AG04450 (cell line): ENCODE results near the gene RRAGC. TPM values are rescaled to one million over a fixed set of nuclear protein-coding genes. Genes with fewer than 3 reads are reported as not detected.

ENCODE experiments used
- CTCF ChIA-PET: fragments of 300-600, 350-600 bp; formaldehyde crosslinking; extraction: SDS; loops from one replicate; lab custom pipeline; 2022; ENCODE audit warnings: antibody characterized with exemption, inconsistent platforms; lab: Charles Lee
- POLR2A ChIA-PET: fragments of 350-600 bp; formaldehyde crosslinking; extraction: SDS; loops from one replicate; lab custom pipeline; 2021; ENCODE audit warnings: antibody characterized with exemption, inconsistent platforms; lab: Yijun Ruan, JAX
- DNase-seq: peaks from one replicate; pipeline ENCODE4 v3.0.0-alpha.2; 2011; ENCODE audit warnings: low read depth, low spot score
- H3K27ac ChIP-seq: one replicate; pipeline ENCODE4 v1.5.1; 2012; ENCODE audit warnings: low read depth, low read length, control low read depth
- H3K27me3 ChIP-seq: one replicate; pipeline ENCODE4 v1.6.0; 2012; ENCODE audit warnings: low read length; ENCODE audit not compliant: control insufficient read depth, insufficient read depth
- H3K4me3 ChIP-seq: 2 replicates; pipeline ENCODE4 v1.5.1; 2011; ENCODE audit warnings: mild to moderate bottlenecking, low read depth, low read length, control low read depth
- H3K9me3 ChIP-seq: 2 replicates; pipeline ENCODE4 v1.5.1; 2012; ENCODE audit warnings: low read length; ENCODE audit not compliant: control insufficient read depth, insufficient read depth
- CTCF ChIP-seq: IDR thresholded peaks from 2 replicates; pipeline ENCODE4 v1.5.1; 2011; ENCODE audit warnings: low read depth, low read length, control low read depth, inconsistent platforms
- polyA plus RNA-seq: library from polyadenylated mRNA; depleted of rRNA; stranded (reverse); fragments of >200 nt; gene quantifications from 2 replicates; pipeline ENCODE4 v1.2.3, GENCODE V29; 2011

The RRAGC gene
- polyA plus RNA-seq, 1 experiment: 24.9 TPM

DNA sequence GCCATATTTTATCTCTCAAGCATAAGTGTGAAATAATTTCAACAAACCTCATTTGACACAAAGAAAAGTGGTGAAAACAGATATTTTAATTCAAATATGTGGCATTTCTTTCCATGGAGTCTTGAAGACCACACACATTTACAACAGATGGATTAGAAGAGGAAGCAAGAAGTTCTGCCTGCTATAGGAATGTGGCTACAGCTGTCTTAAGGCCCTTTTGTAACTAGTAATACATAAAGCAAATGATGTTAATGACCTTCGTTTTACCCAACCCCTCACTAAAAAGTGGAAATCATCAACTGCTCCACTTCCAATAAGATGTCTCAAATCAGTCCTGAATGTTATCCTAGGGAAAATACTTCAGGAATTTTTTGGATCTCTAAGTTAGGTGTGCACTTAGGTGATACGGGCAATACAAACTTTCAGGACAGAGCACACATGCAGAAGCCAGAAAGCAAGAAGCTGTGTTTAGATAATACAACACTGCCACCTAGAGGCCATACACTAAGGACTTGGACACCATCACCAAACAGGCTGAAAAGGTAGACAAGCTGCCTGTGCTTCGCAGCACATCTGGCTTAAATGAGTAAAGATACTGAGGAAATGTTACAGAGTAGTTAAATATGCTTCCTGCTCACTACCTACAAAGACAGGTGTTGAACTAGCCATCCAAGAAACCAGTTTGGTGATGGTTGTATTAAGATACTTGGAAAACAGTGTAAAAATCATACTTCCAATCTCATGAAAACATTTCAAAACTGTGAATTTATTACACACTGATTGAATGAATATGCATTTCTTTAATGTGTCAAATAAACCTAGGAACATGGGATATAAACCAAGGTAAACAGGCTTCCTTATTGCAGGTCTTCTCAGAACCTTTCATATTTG lies 24.4 kb downstream of the RRAGC start:
- POLR2A ChIA-PET: interaction anchor here (0.6 to 1.0 kb wide), 3 partner anchors 18 to 809 kb away, joined by 3 to 8 read pairs (median 4); no protein-coding TSS in a partner anchor
- Histone ChIP-seq H3K27ac (no peak overlapping the region), H3K9me3 (no peaks in the 10 kb centered on the region), H3K27me3 (peaks cover 10% of the 10 kb centered on the region), H3K4me3 (no peak overlapping the region)
- DNase-seq: peak; percentile 68
- CTCF ChIA-PET: interaction anchor here (0.6 to 2.4 kb wide), 25 partner anchors 8 to 942 kb away, joined by 3 to 22 read pairs (median 4); partner anchors contain the start of genes RRAGC and SF3A3
- peak; percentile 83 for TF ChIP-seq CTCF

DNA sequence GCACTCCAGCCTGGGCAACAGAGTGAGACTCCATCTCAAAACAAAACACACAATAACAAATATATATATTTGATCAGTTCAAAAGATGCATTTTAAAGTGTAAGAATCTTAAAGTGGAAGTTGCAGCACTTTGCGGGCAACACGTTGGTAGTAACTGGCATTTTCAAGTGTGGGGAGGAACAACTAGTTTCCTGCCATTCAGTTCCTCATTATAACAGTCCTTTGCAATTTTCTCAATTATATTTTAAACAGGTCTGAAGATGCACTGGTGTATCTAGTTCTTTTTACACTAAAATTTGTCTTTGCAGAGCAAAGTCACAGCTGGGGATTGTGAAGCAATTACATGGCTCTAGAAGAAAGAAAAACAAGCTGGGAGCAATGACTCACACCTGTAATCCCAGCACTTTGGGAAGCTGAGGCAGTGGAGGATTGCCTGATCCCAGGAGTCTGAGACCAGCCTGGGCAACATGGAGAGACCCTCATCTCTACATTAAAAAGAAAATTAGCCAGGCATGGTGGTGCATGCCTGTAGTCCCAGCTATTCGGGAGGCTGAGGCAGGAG lies 25.3 kb downstream of the RRAGC start:
- TF ChIP-seq CTCF: no peak
- ChIA-PET CTCF (interaction anchor here (0.6 to 2.4 kb wide), 12 partner anchors 9 to 841 kb away, joined by 3 to 22 read pairs (median 6); no protein-coding TSS in a partner anchor), POLR2A (interaction anchor here (0.7 kb wide), 1 partner anchor 19 kb away, joined by 8 read pairs; no protein-coding TSS in a partner anchor)

DNA sequence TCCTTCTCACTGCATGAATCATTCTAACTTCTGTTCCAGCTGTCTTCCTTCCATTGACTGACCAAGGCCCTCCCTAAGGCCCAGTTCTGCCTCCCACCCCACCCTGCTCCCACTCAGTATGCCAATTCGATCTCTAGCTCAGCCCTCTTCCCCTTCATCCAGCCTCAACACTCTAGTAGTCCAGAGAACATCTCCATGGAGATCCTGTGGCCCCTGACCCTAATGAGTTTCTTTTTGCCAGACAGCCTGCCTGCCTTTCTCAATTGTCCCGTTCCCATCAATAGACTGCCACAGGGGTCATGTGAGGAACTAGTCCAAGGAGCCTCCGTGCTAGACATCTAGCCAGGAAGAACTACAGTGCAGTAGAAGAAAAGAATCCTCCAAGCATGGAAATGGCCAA lies 26.4 kb downstream of the RRAGC start:
- ChIA-PET POLR2A (no interaction called here), CTCF (interaction anchor here (2.0 to 2.9 kb wide), 2 partner anchors 14 to 843 kb away, joined by 9 to 14 read pairs; partner anchors contain the start of gene SF3A3)
- Histone ChIP-seq H3K27ac (no peak overlapping the region), H3K4me3 (no peak overlapping the region), H3K9me3 (no peaks in the 10 kb centered on the region), H3K27me3 (peaks cover 10% of the 10 kb centered on the region)
- DNase-seq: no peak
- no peak for TF ChIP-seq CTCF

More for the DNA sequence above, 25.3 kb downstream of the RRAGC start:
- H3K27me3 ChIP-seq: peaks cover 10% of the 10 kb centered on the region
- DNase-seq: no peak
- no peak overlapping the region for H3K27ac ChIP-seq
- H3K4me3 ChIP-seq: no peak overlapping the region
- H3K9me3 ChIP-seq: no peaks in the 10 kb centered on the region

DNA sequence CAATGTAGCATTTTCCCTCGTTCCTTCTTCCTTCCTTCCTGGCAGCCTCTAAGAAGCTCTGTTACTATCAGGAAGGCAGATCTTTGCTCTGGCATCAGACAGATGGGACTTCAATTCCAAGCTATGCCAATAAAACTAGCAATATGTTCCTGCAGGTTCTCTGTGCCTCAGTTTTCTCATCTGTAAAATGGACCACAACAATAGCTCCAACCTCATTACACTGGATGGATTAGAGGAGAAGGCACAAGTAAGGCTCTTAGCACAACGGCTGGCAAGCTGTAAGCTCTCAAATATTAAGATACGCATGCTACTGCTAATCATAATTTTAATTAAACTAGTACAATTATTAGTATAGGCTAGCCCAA lies 27.2 kb downstream of the RRAGC start:
- no peak for TF ChIP-seq CTCF
- Histone ChIP-seq H3K27me3 (peaks cover 17% of the 10 kb centered on the region), H3K27ac (no peak overlapping the region), H3K9me3 (no peaks in the 10 kb centered on the region), H3K4me3 (no peak overlapping the region)
- DNase-seq: no peak
- ChIA-PET POLR2A (no interaction called here), CTCF (interaction anchor here (1.3 to 2.9 kb wide), 3 partner anchors 13 to 842 kb away, joined by 3 to 14 read pairs (median 9); partner anchors contain the start of gene SF3A3)
